ENCODE results near the gene SNX3.

The SNX3 gene

GRCh38 chr6:108203189-108204112 lies 57.4 kb downstream of the SNX3 start:
- no peak for DNase-seq (ENCODE audit: low read depth)

DNA sequence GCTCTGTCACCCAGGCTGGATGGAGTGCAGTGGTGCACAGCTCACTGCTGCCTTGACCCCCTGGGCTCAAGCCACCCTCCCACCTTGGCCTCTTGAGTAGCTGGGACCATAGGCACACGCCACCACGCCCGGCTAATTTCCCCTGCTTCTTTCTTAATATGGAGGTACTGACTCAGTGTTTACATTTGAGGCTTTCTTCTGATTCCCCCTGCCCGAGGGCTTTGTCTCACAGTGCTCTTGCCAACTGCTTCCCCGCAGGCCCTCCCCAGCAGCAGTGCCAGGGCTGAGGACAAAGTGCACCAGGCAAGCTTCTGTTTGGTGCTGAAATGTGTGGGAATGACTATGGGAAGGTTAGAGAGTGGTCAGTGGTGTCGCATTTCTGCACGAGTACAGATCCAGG lies 60.2 kb downstream of the SNX3 start:
- no peak for DNase-seq (ENCODE audit: low read depth)

DNA sequence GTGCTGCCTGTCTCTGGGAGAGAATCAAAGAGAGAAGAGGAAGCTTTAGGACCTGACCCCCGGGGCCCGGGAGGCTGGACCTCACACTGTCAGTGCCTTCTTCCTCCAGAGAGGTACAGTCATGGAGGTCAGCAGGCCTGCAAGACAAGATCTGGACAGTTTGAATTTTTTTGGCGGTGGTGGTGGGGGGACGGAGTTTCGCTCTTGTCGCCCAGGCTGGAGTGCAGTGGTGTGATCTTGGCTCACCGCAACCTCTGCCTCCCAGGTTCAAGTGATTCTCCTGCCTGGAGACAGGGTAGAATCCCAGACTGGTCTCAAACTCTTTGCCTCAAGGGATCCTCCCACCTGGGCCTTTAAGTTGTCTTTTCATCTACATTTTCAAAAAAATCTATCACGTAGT lies 60.7 kb downstream of the SNX3 start:
- DNase-seq (ENCODE audit: low read depth): no peak

- no peak for DNase-seq (ENCODE audit: low read depth)
Measured at GRCh38 chr6:108198761-108199498, 61.9 kb downstream of the SNX3 start.

DNA sequence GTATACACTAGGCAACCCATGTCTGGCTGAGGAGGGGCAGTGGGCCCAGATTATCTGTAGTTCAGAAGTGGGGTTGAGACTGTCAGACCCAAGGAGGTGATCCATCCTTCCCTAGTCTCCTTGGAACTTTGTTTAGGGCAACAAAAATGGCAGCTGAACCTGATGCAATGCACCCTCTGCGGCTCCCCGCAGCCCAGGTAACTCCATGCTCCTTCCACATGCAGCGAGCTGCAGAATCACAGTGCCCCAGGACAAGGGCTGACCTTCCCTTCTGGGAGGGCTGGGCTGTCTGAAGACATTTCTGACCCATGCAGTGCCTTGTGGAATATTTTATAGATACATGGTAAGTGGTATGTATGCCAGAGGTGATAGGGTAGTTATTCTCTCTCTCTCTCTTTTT lies 65.6 kb downstream of the SNX3 start:
- DNase-seq (ENCODE audit: low read depth): no peak

DNA sequence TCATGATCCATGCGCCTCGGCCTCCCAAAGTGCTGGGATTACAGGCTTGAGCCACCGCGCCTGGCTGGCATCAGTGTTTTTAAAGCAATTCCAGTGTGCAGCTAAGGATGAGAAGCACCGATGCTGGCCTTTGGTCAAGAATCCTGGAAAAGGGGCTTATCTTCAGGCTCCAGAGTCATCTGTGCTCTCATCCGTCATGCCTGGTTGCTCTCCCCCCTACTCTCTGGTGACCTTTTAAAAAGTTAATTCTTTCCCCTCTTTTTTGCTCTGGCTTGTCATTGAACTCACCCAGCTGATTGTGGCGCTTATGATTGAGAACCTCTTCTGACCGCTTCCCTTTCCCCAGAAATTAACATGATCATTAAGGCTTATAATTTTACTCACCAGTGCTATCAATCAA lies 66.3 kb downstream of the SNX3 start:
- no peak for DNase-seq (ENCODE audit: low read depth)

- no peak for DNase-seq (ENCODE audit: low read depth)
Measured at GRCh38 chr6:108193835-108194234, 67.0 kb downstream of the SNX3 start.

DNA sequence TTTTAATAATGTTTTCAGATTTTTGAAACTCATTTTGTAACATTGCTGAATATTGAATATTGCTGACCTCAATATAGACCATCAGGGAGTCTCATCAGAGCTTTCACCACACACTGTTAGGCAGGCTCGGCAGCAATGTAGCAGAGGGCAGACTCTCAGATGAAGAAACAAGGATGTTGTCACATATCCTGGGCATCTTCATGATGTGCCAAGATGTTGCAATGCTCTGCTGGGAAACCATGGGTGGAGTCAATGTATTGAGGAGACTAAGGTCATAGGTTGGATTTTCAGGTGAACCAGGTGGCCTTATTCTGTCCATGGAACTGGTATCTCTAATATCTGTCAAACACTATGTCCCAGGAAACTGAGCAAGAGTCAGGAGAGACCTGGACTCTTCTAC lies 67.7 kb downstream of the SNX3 start:
- DNase-seq (ENCODE audit: low read depth): no peak

- no peak for DNase-seq (ENCODE audit: low read depth)
Measured at GRCh38 chr6:108187519-108187918, 73.3 kb downstream of the SNX3 start.

- DNase-seq (ENCODE audit: low read depth): no peak
Measured at GRCh38 chr6:108186226-108186625, 74.6 kb downstream of the SNX3 start.

GRCh38 chr6:108180776-108181175 lies 80.1 kb downstream of the SNX3 start:
- no peak for DNase-seq (ENCODE audit: low read depth)

- no peak for DNase-seq (ENCODE audit: low read depth)
Measured at GRCh38 chr6:108180266-108180665, 80.6 kb downstream of the SNX3 start.

- no peak for DNase-seq (ENCODE audit: low read depth)
Measured at GRCh38 chr6:108179741-108180140, 81.1 kb downstream of the SNX3 start.

DNA sequence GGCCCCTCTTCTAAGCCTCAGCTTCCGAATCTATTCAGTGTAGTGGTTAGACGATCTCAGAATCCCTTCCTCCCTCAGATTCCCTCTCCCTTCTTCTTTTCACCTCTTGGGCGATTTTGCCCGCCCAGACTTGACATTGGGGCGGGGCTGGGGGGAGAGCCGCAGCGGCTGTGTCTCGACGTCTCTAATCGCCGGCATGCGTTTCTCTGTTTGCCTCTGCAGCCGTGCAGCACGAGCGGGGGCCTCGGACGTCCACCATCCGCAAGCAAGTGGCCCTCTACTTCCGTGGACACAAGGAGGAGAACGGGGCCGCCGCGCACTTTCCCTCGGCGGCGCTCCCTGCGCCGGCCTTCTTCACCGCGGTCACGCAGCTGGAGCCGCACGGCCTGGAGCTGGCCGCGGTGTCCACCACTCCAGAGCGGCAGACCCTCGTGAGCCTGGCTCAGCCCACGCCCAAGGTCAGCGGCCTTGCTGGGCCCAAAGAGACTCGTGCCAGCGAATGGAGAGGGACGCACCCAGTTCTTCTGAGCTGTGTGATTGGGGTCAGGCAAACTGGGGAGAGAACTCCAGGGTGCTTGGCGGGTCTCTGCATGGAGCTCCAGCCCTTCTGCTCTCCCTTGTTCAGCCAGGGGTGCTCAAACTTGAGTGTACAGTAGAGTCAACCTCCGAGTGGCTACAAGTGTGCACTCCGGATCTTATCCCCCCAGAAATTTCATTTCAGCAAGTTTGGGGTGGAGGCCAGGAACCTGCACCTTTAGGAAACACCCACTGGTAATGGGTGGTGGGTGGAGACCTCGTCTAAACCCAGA lies 84.4 kb downstream of the SNX3 start:
- no peak for DNase-seq (ENCODE audit: low read depth)

- DNase-seq (ENCODE audit: low read depth): no peak
Measured at GRCh38 chr6:108175592-108176279, 85.1 kb downstream of the SNX3 start.

- DNase-seq (ENCODE audit: low read depth): no peak
Measured at GRCh38 chr6:108175176-108175591, 85.7 kb downstream of the SNX3 start.

DNA sequence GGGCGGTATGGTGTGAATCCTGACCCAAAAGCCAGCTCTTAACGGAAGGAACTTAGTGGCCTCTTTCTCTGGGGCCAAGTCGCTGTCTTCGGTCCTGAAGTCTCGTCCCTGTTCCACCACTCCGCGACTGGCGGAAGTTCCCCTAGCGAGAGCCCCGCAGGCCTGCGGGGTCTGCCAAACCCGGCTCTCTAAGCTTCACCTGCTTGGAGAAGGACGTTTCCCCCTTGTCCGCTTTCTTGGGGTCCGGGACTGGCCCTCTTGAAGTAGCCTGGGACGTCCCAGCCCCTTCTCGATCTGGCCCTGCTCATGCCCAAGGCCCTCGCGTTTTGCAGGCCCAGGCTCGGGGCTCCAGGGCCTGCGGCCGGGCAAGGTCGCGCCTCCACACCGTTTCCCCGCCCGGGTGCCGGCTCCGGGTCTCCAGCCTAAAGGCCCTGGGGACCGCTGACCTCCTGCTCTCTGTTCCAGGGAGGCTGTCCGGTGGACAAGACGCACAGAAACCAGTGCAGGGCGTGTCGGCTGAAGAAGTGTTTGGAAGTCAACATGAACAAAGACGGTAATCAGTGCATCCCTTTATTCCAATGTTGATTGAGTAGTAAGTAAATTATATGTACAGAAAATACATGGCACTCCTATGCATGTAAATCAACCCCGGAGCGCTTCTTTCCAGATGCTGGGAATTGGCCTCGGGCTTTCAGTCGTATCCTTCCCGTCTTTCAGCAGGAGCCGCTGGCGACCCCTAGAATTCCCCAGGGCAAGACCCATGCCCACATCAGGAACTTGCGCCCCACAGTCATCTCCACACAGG lies 86.3 kb downstream of the SNX3 start:
- DNase-seq (ENCODE audit: low read depth): no peak

- DNase-seq (ENCODE audit: low read depth): no peak
Measured at GRCh38 chr6:108171918-108172516, 88.8 kb downstream of the SNX3 start.

DNA sequence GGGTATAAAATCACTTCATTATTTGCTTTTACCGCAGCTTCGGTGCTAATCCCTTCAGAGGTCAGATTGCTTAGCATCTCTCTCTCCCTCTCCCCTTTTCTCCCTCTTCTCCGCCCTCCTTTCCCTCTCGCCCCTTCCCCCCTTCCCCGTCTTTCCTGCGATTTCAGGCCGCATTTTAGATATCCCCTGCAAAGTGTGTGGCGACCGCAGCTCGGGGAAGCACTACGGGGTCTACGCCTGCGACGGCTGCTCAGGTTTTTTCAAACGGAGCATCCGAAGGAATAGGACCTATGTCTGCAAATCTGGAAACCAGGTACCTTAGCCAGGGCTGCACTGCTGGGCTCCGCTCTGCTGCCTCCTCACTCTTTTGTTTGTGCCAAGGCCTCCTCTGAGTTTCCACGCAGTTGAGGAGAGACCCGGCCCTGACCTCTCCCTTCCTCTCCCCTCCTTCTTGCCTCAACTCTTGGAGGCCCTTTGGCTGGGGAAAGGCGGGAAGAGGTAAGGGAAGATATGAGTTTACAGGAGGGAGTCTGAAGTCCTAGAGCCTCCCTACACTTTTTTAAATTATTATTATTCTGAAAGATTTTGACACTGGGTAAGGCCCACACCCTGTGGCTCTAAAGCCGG lies 89.4 kb downstream of the SNX3 start:
- no peak for DNase-seq (ENCODE audit: low read depth)

Data from HS-5 (cell line).